Activated CD4-positive, CD25-positive, alpha-beta regulatory T cell treated with anti-CD3 and anti-CD28 coated beads, Interleukin-2, amount 50 U/mL, for 72 hours (primary cell): Measurements from ENCODE around the gene GGT6.

Experiments
- DNase-seq: peaks from one replicate; pipeline ENCODE4 v3.0.0; 2021

Gene GGT6

DNA sequence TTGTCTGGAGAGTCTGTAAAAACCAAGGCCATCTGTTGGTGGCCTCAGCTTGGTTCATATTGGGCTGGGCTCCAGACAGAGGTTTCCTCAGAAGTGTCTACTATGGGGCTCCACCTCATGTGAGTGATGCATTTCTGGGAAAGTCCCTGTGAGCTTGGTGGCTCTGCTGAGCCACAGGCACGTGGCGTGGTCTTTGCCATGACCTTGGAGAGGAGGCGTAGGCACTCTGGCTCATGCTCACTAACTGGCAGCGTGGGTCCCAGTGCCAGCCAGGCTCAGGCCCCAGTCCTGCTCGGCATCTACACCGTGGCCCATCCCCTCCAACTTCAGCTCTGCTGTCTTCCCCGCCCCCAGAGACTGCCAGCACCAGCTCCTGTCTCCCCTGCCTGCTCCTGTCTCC is 13.3 kb upstream of the GGT6 start:
- peak; percentile 52 for DNase-seq

GRCh38 chr17:4573115-4573514 is 12.7 kb upstream of the GGT6 start:
- DNase-seq, result no peak

- no peak for DNase-seq
These were observed 11.8 kb upstream of the GGT6 start for GRCh38 chr17:4572131-4572530.

- DNase-seq, result no peak
These were observed 9.2 kb upstream of the GGT6 start for GRCh38 chr17:4569591-4569990.

DNA sequence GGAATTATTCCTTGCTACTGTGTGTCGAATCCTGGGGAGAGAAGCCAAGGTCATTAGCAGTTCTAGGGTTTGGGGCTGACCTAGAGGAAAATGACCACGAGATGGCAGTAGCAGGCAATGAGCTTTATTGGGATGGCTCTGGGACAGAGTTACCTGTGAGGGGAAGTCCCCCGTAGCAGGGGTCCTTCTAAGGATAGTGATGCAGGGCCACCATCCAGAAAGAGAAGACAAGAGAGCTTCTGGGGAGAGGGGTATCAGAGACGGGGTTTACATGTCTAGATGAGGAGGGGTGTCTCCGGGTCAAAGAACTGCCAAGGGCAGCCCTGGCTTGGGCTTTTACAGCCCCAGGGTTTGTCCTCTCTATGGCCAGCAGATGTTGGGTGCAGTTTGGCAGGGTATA is 6.4 kb upstream of the GGT6 start:
- peak; percentile 55 for DNase-seq

- no peak for DNase-seq
These were observed 5.1 kb upstream of the GGT6 start for GRCh38 chr17:4565209-4566141.

DNA sequence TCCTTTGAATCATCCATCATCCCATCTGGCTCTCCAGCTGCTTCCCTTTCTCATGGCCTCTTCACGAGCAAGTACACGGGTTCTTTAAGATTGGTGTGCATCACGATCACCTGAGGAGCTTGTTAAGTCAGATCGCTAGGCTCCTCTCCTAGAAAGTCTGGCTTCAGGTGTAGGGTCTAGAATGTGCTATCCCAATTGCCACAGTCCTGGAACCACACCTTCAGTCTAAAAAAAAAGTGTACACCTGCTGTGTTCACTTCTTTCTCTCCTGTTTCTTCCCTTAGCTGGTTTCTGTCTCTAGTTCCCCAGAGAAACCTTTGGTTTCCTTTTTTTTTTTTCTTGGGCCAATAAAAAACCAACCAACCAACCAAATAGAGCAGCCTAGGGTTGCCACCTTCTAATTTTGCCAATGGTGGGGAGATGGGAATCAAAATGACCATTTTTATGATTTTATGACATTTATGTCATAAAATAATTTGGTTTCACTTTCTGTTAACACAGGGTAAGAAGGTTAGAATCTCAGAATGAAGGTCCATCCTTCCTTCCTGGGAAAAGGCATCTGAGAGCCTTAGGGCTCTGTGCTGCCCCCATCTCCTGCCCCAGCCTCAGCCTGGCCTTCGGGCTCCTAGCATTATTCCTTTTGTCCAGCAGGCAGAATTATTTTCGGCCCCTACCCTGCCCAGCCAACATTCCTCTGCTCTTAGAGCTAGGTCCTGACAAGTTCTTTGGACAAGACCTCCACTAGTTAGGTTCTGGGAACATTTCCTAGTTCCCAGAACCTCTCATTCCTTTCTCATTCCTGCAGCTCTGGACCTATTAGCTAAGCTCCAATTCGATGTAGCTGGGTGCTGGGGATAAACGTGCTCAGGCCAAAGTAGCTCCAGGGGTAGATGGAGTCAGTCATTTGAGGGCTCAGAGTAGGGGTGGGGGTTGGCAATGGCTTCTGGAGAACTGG is 1.9 kb upstream of the GGT6 start:
- no peak for DNase-seq

DNA sequence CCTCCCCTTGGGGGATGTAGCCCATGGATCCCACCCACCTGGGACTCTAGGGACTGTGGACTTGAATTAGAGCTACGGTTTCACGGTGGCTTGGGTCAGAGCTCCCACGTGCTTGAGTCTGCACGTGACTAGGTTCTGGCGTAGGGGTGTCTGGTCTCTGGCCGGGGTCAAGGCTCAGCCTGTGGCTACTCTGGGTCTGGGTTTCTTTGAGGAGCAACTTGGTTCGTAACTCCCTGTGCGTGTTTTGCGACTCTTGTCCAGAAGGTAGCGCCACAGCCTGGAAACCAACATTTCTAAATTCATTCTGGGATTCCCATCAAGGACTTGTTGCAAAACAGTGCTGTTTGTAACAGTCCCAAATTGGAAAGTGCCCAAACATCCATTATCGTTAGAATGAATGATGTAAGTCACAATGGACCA is 470 bp upstream of the GGT6 start:
- DNase-seq, result no peak

- no peak for DNase-seq
These were observed 411 bp downstream of the GGT6 start for GRCh38 chr17:4559966-4560365.

GRCh38 chr17:4559139-4559791 is 1.1 kb downstream of the GGT6 start:
- DNase-seq, result no peak

GRCh38 chr17:4558347-4558971 is 1.9 kb downstream of the GGT6 start:
- DNase-seq, result no peak

DNA sequence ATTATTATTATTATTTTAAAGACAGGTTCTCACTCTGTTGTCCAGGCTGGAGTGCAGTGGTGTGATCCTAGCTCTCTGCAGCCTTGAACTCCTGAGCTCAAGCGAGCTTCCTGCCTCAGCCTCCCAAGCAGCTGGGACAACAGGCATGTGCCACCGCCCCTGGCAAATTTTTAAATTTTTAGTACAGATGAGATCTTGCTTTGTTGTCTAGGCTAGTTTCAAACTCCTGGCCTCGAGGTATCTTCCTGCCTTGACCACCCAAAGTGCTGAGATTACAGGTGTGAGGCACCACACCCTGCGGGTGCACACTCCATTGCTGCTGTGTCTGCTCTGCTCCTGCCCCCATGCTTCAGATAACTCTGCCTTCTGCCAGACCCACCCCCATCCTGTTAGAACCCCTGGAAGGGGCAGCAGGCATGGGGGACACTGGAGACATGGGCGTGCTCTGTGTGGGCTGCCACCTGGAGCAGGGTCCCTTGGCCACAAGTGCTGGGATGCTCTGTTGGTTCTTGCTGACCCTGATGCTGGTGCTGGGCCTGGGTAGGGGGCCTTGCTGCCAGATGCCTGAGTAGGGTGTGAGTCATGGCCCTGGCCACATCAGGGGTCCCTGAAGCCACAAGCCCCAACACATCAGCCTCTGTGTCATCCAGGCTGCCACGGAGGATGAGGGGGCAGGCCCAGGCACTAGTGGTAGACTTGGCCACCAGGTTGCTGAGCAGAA is 2.6 kb downstream of the GGT6 start:
- no peak for DNase-seq

DNA sequence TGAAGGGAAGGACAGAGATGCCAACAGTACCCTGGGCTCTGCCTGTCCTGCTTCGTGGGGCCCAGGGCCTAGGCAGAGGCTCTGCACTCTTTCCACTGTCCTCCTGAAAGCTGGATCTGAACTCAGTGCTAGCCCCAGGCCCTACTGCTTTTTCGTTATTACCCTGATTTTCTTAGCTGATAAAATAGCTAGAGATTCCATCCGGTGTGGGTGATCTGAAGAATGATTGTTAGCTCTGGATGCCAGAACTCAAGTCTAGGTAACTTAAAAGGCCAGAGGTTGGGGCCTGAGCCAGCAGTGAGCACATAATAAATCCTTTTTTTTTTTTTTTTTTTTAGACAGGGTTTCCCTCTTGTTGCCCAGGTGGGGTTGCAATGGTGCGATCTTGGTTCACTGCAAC is 3.4 kb downstream of the GGT6 start:
- DNase-seq, result no peak

GRCh38 chr17:4555873-4556759 is 4.3 kb downstream of the GGT6 start:
- no peak for DNase-seq

GRCh38 chr17:4554997-4555799 is 5.2 kb downstream of the GGT6 start, which contains the start of gene MYBBP1A:
Gene MYBBP1A (minus strand): TSS chr17:4555384. CDS start chr17:4555324, 60 bp downstream.
- DNase-seq, result peak; percentile 97

DNA sequence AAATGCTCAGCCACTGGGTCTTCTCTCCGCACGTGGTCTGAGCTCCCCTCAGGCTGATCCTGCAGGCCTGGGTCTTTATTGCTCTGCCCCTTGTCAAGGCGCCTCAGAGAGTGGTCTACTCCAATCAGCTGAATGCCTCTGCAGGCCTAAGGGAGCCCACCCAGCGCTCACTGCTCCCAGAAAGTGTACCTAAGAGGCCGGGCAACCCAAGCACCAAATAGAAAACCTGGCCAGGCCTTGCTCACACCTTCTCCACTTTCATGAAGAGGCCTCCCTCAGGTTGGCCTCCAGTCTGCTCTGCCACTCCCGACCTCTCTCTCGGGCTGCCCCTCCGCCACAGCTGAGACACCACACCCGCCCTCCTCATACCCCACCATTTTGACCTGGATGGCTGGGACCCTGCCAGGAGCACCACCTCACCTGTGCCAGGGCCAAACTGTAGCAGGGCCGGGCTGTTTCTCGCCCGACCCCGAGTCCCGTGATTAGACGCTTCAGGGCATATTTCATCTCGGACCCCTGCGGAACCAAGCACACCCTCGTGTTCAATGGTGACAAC is 5.9 kb downstream of the GGT6 start:
- no peak for DNase-seq

GRCh38 chr17:4553669-4554068 is 6.7 kb downstream of the GGT6 start:
- DNase-seq, result no peak

DNA sequence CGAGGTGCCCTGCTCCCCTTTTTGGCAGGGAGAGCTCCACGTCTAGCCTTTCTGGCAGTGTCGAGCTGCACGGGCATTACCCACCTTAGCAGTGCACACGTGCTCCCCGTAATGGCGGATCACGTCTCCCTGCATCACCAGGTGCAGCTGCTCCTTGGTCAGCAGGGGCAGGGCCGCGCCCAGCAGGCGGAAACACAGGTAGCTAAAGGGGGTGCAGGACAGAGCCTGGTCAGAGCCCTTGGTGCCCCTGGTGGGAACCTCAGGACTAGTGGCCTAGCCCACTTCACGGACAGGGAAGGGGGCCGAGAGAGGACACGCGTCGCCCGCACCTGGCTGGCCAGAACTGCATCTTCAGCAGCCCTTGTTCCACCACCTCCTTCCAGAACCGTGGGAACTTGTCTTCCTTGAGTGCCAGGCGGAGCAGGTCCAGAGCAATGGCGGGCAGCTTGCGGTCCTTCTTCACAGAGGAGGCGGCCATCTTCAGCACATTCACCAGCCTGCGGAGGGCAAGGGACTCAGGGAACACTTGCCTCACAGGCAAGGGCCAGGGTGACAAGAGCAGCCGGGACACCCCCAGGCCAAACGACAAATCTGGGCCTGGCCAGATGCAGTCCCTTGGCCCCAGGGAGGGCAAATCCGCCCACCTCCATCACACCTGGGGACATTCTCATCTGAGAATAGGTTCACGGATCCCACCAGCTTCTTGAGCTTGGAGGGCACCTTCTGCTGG is 8.4 kb downstream of the GGT6 start:
- DNase-seq, result no peak

DNA sequence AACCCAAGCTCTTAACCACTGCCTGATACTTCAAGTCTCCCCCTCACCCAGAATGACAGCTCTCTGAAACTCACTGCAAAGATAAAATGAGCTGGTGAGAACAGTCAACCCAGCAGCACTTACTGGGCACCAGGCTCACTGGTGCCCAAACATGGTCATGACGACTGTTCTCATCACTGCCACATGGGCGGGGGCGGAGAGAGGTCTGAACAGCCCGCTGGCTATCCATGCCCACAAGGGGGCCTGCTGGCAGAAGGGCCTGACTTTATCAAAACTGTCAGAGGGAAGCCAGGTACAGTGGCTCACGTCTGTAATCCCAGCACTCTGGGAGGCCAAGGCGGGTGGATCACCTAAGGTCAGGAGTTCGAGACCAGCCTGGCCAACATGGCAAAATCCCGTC is 9.2 kb downstream of the GGT6 start:
- DNase-seq, result no peak
